RWPE2 (cell line): ENCODE data around the gene NHSL2.

Source experiments
- ATAC-seq: fragments of 200-7000 bp; cut with Tn5 transposase; 3 replicates; pipeline ENCODE4 v1.9.1; 2021; ENCODE audit warnings: low read depth
- DNase-seq: peaks from one replicate; pipeline ENCODE4 v3.0.0-alpha.2; 2020; ENCODE audit warnings: low spot score
- H3K27ac ChIP-seq: fragments of 450-650 bp; 2 replicates; pipeline ENCODE4 v1.5.1; 2017; ENCODE audit warnings: mild to moderate bottlenecking; ENCODE audit not compliant: poor library complexity, severe bottlenecking
- H3K27me3 ChIP-seq: fragments of 250-450 bp; sonication (Bioruptor Pico); 2 replicates; pipeline ENCODE4 v1.5.1; 2021; ENCODE audit warnings: mild to moderate bottlenecking, moderate library complexity; ENCODE audit not compliant: insufficient read depth, poor library complexity, severe bottlenecking
- H3K36me3 ChIP-seq: fragments of 250-450 bp; sonication (Bioruptor Pico); 2 replicates; pipeline ENCODE4 v1.5.1; 2020; ENCODE audit warnings: low read depth, mild to moderate bottlenecking, moderate library complexity
- H3K4me1 ChIP-seq: fragments of 250-450 bp; sonication (Bioruptor Pico); 2 replicates; pipeline ENCODE4 v1.5.1; 2021; ENCODE audit warnings: mild to moderate bottlenecking, moderate library complexity; ENCODE audit not compliant: insufficient read depth, poor library complexity, severe bottlenecking
- H3K4me3 ChIP-seq: fragments of 250-450 bp; sonication (Bioruptor Pico); 2 replicates; pipeline ENCODE4 v1.5.1; 2021; ENCODE audit warnings: mild to moderate bottlenecking, moderate library complexity; ENCODE audit not compliant: severe bottlenecking
- H3K9me3 ChIP-seq: fragments of 250-450 bp; sonication (Bioruptor Pico); 2 replicates; pipeline ENCODE4 v1.5.1; 2021; ENCODE audit warnings: mild to moderate bottlenecking, moderate library complexity; ENCODE audit not compliant: severe bottlenecking
- TF ChIP-seq, protein P1 (sequence below): fragments of 450-650 bp; IDR thresholded peaks from one replicate; pipeline ENCODE4 v1.5.1; 2017; ENCODE audit warnings: mild to moderate bottlenecking, moderate library complexity; ENCODE audit not compliant: poor library complexity, severe bottlenecking

Gene NHSL2

DNA sequence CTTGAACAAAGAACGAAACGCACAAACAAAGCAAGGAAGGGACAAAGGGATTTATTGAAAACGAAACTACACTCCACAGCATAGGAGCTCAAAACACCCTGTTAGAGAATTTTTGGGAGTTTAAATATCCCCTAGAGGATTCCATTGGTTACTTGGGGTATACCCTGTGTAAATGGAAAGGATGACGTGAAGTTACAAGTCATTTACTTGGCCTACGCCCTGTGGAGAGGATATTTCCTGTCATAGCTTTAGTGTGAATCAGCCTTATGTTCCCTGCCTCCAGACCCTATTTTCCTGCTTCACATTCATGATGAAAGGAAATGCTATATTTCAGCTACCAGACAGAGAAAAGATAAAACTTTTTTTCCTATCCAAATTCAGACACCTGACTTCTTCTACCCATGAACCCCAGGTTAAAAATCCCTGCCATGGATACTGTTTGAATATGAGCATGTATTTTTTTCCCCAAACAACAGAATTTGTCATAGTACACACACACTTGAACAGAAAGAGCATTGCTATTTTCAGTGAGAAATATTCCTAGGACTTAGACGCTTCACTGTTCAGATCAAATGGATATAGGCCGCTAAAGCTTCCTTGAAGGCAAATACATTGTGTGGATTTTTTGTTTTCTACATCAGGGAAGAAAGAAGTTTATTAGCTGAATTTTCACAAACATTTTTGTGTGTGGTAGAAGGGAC lies 291.3 kb downstream of the NHSL2 start:
- Histone ChIP-seq H3K27me3 (no peaks in the 10 kb centered on the region), H3K36me3 (peaks cover 1% of the 10 kb centered on the region; the same call in 1 of the 2 replicates), H3K27ac (peak overlapping the region; percentile 84), H3K9me3 (no peaks in the 10 kb centered on the region), H3K4me3 (no peak overlapping the region), H3K4me1 (peaks cover 12% of the 10 kb centered on the region)
- ATAC-seq (peak; percentile 92), DNase-seq (no peak)
- TF ChIP-seq, protein P1, sequence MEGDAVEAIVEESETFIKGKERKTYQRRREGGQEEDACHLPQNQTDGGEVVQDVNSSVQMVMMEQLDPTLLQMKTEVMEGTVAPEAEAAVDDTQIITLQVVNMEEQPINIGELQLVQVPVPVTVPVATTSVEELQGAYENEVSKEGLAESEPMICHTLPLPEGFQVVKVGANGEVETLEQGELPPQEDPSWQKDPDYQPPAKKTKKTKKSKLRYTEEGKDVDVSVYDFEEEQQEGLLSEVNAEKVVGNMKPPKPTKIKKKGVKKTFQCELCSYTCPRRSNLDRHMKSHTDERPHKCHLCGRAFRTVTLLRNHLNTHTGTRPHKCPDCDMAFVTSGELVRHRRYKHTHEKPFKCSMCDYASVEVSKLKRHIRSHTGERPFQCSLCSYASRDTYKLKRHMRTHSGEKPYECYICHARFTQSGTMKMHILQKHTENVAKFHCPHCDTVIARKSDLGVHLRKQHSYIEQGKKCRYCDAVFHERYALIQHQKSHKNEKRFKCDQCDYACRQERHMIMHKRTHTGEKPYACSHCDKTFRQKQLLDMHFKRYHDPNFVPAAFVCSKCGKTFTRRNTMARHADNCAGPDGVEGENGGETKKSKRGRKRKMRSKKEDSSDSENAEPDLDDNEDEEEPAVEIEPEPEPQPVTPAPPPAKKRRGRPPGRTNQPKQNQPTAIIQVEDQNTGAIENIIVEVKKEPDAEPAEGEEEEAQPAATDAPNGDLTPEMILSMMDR: no peak
